Medulla oblongata (tissue), 1 donor: ENCODE measurements around the gene KIDINS220.

Experiments used
- DNase-seq: peaks from one replicate; pipeline ENCODE4 v3.0.0-alpha.2; 2015; ENCODE audit errors: extremely low spot score

Gene KIDINS220

GRCh38 chr2:8851811-8852560, 14.6 kb upstream of the KIDINS220 start:
- no peak for DNase-seq

- no peak for DNase-seq
Observed at GRCh38 chr2:8850845-8851487, 13.6 kb upstream of the KIDINS220 start.

DNA sequence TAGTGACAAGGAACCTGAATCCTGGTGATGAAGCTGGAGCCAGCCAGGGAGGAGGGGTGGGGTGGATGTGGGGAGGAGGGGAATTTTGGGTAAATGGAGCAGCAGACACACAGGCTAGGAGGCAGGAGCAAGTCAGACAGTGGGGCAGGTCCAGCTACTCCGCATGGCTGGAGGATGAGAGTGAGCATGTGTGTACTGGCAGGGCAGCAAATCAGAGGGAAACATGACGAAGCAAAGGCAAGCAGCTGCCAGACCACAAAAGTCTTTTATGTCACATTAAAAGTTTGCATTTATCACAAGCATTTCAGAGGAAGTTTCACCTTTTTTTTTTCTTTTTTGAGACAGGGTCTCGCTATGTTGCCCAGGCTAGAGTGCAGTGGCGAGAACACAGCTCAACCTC, 11.9 kb upstream of the KIDINS220 start:
- DNase-seq, result no peak

- DNase-seq, result no peak
Observed at GRCh38 chr2:8848328-8849100, 11.1 kb upstream of the KIDINS220 start.

DNA sequence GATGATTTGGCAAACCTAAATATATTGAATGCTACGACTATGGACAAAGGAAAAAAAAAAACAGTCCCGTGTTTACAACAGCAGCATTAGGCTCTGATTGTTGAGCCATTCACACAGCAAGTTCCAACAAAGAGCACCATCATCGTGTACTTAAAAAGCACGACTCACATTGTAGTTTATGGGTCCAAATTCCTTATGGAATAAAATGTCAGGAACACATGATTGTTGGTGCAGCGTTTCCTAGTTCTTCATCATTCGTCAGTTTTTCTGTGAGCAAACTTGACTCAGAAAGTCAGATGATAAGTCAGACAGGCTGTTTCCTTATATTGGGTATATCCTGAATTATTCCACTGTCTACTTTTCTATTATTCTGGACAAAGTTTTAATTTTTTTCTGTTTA, 10.0 kb upstream of the KIDINS220 start:
- no peak for DNase-seq

DNA sequence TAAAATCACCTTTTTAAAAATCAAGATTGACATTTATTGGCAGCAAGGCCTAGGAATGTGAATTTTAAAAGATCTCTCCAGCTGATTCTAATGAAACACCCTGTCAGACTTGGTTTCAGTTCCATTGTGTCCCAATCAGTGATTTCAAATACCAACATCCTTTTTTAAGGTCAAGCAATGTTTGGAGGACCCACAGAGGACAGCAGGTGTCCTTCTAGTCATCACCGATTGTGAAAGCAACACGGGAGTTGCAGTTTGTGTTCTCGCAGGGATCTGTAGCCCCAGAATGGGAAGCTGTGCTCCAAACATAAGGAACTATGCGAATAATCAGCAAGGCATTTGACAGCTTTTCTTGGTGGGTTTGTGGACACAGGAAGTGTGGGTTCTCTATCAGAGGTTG, 4.5 kb upstream of the KIDINS220 start:
- DNase-seq, result no peak

DNA sequence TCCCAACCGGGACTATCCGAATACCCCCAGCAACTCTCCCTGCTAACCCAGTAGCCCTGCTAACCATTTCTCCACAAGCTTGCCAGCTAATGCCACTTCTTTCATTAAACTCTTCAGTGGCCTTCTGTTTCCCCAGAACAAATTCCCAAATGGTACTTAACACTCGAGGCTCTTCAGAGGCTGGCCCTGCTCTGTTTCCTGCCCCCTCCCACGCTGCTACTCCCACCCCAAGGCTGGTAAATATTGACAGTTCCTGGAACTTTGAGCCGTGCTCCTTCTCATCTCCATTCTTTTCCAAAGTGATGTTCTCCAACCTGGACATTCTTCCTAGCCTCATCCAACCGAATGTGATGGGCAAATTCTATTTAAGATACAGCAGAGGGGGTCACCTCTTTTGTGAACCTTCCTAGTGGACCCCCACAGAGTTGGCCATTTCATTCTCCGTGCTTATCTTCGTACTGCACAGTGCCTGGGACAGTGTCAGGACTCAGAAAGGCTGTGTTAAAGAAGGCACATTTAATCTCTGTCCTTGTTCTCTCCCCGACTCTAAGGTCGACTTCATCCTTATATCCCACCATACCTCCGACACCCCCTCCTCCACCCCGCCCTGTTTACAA, 3.2 kb upstream of the KIDINS220 start:
- no peak for DNase-seq

GRCh38 chr2:8839189-8839965, 2.0 kb upstream of the KIDINS220 start:
- no peak for DNase-seq

DNA sequence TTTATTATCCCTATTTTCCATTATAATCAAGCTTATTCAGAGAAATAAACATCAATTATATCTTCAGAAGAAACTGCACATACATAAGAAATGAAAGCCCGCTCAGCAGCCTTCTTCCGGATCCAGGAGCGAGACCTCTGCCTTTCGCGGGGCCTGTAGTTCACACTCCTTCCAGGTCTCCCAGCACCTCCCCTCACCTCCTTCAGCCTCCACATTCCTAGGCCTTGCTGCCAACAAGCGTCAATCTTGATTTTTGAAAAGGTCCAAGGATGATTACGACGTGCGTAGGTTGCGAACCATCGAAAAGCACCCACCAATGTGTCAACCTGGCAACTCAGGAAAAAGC, 355 bp upstream of the KIDINS220 start:
- DNase-seq, result no peak

DNA sequence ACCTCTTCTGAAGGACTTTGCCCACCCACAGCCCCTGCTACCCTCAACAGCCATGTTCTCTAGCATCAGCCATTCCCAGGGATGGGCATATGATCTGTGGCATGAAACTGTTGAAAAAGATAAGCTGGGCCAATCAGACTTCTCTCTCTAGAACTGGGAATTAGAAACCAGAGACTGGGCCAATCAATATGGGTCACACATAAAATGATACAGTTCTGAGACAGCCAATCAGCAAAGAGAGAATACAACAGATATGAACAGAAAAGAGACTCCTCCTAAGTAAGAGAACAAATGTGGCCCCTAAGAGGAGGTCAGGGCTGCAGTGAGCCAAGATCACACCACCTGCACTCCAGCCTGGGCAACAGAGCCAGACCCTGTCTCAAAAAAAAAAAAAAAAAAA, 2.1 kb downstream of the KIDINS220 start:
- DNase-seq, result no peak

DNA sequence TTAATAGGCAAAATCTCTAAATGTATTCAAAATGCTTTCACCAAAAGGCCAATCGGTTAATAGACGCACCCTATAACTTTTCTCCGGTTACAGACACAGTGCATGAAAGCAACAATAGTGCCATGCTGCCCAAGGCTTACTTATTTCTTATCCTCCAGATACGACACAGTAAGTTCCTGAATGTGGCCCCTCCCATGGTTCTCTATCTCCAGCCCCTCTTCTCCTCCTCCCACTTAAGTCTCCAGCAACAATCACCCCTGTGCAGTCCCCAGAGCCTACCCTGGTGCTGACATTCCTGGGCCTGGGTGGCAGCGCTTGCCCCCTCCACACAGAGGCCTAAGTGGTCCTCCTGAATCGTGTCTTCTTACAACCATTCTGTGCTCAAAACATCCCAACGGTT, 3.6 kb downstream of the KIDINS220 start:
- DNase-seq, result no peak

- DNase-seq, result no peak
Observed at GRCh38 chr2:8831516-8831915, 5.9 kb downstream of the KIDINS220 start.

GRCh38 chr2:8827729-8828128, 9.7 kb downstream of the KIDINS220 start:
- DNase-seq, result no peak

- peak; percentile 41 for DNase-seq
Observed at GRCh38 chr2:8822218-8822617, 15.2 kb downstream of the KIDINS220 start.

- peak; percentile 80 for DNase-seq
Observed at GRCh38 chr2:8821276-8822217, 15.9 kb downstream of the KIDINS220 start.

- DNase-seq, result no peak
Observed at GRCh38 chr2:8819948-8820347, 17.5 kb downstream of the KIDINS220 start.

DNA sequence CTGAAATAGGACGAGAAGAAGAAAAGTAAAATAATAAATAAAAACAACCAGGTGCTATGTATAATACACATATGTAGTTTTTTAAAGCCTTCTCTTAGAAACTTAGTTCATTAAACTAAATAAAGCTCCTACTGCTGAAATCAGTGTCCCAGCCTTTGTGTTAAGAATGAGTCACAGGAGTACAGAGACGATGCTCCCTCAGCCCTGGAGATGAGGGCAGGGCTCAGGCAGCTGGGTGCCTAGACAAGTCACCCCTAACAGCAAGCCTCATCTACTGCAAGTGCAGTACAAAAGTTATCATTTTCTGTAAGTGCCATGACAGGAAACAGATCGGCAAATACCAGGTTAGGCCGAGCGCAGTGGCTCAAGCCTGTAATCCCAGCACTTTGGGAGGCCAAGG, 18.2 kb downstream of the KIDINS220 start:
- DNase-seq, result no peak

- no peak for DNase-seq
Observed at GRCh38 chr2:8817221-8817620, 20.2 kb downstream of the KIDINS220 start.

DNA sequence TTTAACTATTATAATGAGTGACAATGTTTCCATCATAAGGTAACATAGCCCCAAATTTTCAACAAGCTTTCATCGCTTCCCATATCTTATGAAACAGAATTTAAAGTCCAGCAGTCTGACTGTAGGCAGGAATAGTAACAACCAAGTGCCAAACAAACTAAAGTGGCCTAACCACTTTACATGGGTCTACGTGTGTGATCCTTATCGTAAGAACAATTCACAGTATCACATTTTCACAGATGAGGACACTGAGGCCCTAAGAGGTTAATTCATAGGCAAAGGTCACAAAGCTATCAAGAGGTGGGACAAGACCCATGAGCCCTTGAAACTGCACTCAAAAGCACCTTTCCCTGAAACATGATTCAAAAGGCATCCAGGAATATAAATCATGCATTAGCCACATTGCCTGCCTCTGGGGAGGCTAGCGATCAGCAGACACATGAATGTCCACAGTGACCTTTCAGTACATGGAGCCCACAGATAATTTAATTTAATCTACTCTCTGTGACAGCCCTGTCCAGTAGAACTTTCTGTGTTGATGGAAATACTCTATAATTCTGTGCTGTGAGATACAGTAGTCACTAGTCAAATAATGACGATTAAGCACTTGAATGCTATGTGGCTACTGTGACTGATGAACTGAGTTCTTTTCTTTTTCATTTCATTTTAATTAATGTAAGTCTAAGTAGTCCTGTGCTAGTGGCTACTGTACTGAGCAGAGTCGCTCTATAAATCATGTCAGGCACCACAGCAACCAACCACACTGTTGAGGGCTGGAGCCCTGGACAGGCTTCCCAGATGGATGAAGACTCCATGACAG, 30.3 kb downstream of the KIDINS220 start:
- DNase-seq, result no peak
